ENCODE results near the gene POU2AF3. TPM values are rescaled to one million over a fixed set of nuclear protein-coding genes. Genes with fewer than 3 reads are reported as not detected.

Gene POU2AF3
- total RNA-seq, 6 experiments from 2014 or later: 0.39 to 0.86 (median 0.52) TPM

DNA sequence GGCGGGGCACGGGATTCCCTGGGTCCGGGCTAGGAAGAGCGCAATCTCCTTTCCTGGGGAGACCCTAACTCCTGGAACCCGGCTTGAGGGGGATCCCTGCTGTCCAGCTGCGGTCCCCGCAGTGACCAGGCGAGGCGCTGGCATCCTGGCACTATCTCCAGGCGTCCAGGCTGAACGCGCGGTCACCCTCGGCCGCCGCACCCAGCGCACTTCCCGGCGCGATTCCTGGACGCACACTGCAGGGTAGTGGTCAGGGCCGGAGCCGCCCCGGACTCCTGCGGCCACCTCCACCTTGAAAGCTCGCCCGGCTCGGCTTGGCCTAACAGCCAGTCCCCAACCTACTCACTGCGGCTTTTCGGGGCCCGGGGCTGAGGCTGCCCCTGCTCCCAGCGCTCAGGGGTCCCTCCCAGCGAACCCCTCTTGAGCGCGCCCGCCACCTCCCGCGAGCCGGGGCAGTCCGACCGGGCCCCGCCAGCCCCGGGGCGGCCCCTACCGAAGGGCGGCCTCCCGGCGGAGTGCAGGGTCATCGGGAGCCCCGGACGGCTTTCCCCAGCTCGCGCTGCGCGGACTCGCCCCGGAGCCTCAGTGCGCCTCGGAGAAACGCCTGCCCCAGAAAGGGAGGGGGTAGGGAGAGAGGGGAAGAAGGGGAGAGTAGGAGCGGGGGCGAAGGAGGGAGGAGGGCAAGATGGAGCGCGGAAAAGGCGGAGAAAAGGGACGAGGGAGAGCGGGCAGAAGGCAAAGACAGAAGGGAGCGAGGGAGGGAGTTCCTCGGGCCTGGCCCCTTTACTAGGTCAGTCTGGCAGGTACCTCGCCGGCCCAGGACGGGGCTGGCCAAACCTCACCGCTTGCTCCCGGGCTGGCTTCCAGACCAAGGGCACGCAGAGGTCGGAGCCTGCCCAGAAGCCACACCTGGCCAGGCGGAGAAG lies 1.0 kb downstream of the POU2AF3 start:
- DNase-seq: peak; percentile 81 to 92 (median 91)
- WGBS (ENCODE audit: insufficient coverage, low coverage, low lambda C conversion rate, missing lambda C conversion rate): under 1% methylated on average over 34 of the region's 77 CpGs
- peak overlapping the region in 2 of 3 donors; percentile 1 to 49 for H3K27ac ChIP-seq
- ATAC-seq: peak; percentile 74 to 87 (median 80)
- H3K4me3 ChIP-seq: peak overlapping the region; percentile 54 to 70 (median 64)
- H3K9me3 ChIP-seq: no peaks in the 10 kb centered on the region
- intact Hi-C loops (cut with DNase I): loop anchor here in 1 of 2 donors (5.0 kb wide), 1 partner anchor 123 kb away; no protein-coding TSS in a partner anchor
- peaks cover 0 to 44% (median 21%) of the 10 kb centered on the region in 4 donors for H3K4me1 ChIP-seq
- TF ChIP-seq, protein P1, sequence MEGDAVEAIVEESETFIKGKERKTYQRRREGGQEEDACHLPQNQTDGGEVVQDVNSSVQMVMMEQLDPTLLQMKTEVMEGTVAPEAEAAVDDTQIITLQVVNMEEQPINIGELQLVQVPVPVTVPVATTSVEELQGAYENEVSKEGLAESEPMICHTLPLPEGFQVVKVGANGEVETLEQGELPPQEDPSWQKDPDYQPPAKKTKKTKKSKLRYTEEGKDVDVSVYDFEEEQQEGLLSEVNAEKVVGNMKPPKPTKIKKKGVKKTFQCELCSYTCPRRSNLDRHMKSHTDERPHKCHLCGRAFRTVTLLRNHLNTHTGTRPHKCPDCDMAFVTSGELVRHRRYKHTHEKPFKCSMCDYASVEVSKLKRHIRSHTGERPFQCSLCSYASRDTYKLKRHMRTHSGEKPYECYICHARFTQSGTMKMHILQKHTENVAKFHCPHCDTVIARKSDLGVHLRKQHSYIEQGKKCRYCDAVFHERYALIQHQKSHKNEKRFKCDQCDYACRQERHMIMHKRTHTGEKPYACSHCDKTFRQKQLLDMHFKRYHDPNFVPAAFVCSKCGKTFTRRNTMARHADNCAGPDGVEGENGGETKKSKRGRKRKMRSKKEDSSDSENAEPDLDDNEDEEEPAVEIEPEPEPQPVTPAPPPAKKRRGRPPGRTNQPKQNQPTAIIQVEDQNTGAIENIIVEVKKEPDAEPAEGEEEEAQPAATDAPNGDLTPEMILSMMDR (IDR thresholded peaks at IDR 0.05): peak; percentile 60 to 68 (median 62)
- TF ChIP-seq POLR2A (IDR thresholded peaks at IDR 0.05): no peak
- no peaks in the 10 kb centered on the region for H3K27me3 ChIP-seq
- H3K36me3 ChIP-seq: no peaks in the 10 kb centered on the region

DNA sequence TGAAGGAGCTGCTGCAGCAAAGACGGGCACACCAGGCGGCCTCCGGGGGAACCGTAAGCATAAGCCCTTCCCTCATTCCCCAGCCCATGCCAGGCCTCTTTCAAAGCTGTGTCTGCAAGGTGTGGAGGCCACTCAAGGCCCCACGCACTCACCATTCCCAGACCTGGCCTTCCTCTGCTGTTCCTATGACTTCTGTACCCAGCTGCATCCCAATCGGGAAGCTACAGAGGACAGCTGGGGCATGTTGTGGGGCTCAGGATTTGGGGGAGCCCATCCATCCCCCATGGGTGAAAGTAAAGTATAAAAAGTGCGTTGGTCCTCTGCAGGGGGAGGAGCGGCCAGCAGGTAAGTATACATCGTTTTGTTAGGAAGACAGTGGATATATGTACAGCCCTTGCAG lies 2.2 kb downstream of the POU2AF3 start:
- Histone ChIP-seq H3K27me3 (no peaks in the 10 kb centered on the region), H3K9me3 (no peaks in the 10 kb centered on the region), H3K36me3 (no peaks in the 10 kb centered on the region), H3K4me3 (no peak overlapping the region), H3K4me1 (peaks cover 0 to 44% (median 21%) of the 10 kb centered on the region in 4 donors), H3K27ac (peak overlapping the region in 1 of 3 donors; percentile 55)
- WGBS (ENCODE audit: insufficient coverage, low coverage, low lambda C conversion rate, missing lambda C conversion rate): 76% methylated on average over 2 of the region's 9 CpGs
- ATAC-seq (no peak), DNase-seq (no peak)
- intact Hi-C loops (cut with DNase I): no loop called here
- TF ChIP-seq, protein P1 (IDR thresholded peaks at IDR 0.05): no peak
- TF ChIP-seq POLR2A (IDR thresholded peaks at IDR 0.05): no peak

DNA sequence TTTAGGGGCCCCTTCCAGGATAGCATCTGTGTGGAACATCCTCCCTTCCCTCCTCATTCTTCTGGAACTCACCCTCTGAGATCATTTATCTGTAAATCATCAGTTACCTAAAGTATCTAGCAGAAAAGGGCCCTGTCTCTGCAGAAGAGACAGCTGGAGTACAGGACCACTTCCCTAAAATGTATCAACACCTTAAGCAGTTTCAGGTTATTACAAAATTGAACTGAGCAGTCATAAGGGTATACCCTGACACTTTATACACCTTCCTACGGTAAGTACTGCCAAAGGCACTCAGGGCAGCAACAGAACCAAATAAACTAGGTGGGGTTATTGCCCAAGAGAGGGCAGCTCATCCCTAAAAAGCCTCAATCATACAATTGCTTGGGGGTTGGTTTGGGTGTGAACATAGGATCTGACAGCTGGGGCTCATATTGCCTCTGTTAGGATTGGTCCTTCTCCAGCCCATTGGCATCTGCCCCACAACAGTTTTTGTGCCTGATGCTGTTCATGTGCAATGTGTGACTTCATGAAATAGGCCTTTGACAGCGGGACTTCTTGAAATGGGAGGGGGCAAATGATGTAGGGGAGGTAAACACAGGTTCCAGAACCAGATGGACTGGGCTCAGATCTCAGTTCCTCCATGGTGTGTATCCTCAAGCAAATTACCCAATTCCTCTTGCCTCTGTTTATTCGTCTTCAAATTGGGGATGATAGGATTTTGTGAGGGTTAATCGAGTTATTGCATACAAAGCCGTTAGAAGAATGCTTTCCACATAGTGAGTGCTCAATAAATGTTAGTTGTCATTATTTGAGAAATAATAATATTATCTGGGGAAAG lies 2.9 kb downstream of the POU2AF3 start:
- Histone ChIP-seq H3K9me3 (no peaks in the 10 kb centered on the region), H3K4me3 (no peak overlapping the region), H3K27me3 (no peaks in the 10 kb centered on the region), H3K27ac (peak overlapping the region in 1 of 3 donors; percentile 55), H3K36me3 (no peaks in the 10 kb centered on the region), H3K4me1 (peaks cover 0 to 44% (median 21%) of the 10 kb centered on the region in 4 donors)
- TF ChIP-seq POLR2A (IDR thresholded peaks at IDR 0.05): no peak
- TF ChIP-seq, protein P1 (IDR thresholded peaks at IDR 0.05): no peak
- ATAC-seq (peak; percentile 4 to 49 (median 39)), DNase-seq (peak; percentile 52 to 79 (median 62))
- WGBS (ENCODE audit: insufficient coverage, low coverage, low lambda C conversion rate, missing lambda C conversion rate): 46% methylated on average over 5 of the region's 5 CpGs
- intact Hi-C loops (cut with DNase I): no loop called here

DNA sequence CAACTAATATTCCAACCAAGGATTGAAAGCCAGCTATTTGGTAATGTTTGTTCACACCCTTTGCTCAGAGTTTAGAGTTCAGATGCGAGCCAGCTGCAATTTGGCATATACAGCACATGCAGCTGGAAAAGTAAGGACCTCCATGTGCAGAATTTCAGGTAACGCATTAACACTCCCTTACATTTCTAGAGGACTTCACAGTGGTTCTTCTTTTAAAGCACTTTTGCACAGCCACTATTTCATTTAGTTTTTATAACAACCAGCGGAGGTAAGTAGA lies 3.4 kb downstream of the POU2AF3 start:
- Histone ChIP-seq H3K4me1 (peaks cover 0 to 44% (median 21%) of the 10 kb centered on the region in 4 donors), H3K27me3 (no peaks in the 10 kb centered on the region), H3K9me3 (no peaks in the 10 kb centered on the region), H3K36me3 (no peaks in the 10 kb centered on the region), H3K4me3 (no peak overlapping the region), H3K27ac (peak overlapping the region in 1 of 3 donors; percentile 55)
- WGBS (ENCODE audit: insufficient coverage, low coverage, low lambda C conversion rate, missing lambda C conversion rate): 42% methylated on average over 3 of the region's 3 CpGs
- ATAC-seq (peak in 3 of 4 donors; percentile 29 to 52 (median 41)), DNase-seq (no peak)
- intact Hi-C loops (cut with DNase I): no loop called here
- TF ChIP-seq, protein P1 (IDR thresholded peaks at IDR 0.05): no peak
- TF ChIP-seq POLR2A (IDR thresholded peaks at IDR 0.05): no peak
